Omental fat pad (tissue), 4 donors: ENCODE results near the gene TUBE1. TPM values are rescaled to one million over a fixed set of nuclear protein-coding genes. Genes with fewer than 3 reads are reported as not detected.
"Not testable (repeated sequence)": the region's sequence is repeated elsewhere in the genome, so short reads cannot be mapped to it uniquely, and the experiment has no call there.

Experiments used
- ATAC-seq: fragments of 150-250 bp; one replicate; pipeline ENCODE4 v1.9.1; 2016; ENCODE audit warnings: mild to moderate bottlenecking, moderate library complexity; ENCODE audit not compliant: low FRiP score
- DNase-seq: peaks from one replicate; pipeline ENCODE4 v3.0.0-alpha.2; 2019; ENCODE audit warnings: low spot score
- CTCF ChIP-seq, 3 donors: fragments of 450-650 bp; IDR thresholded peaks; one replicate each; pipeline ENCODE4 v1.5.1; 2016 to 2017; ENCODE audit warnings: antibody characterized with exemption in 3 of 3, mild to moderate bottlenecking in 3 of 3, moderate library complexity in 2 of 3
- total RNA-seq, 4 donors: library from RNA; depleted of rRNA; stranded (reverse); fragments of >200 nt; gene quantifications; one replicate each; pipeline ENCODE4 v1.1.0, GENCODE V29; 2016

Gene TUBE1
- total RNA-seq, 4 donors from 2014 or later: 21.0 to 68.7 (median 31.6) TPM

GRCh38 chr6:112116221-112116620 is 28.9 kb upstream of the TUBE1 start:
- TF ChIP-seq CTCF (IDR thresholded peaks at IDR 0.05): no peak
- ATAC-seq (no peak), DNase-seq (no peak)

- DNase-seq (no peak), ATAC-seq (no peak)
- no peak for TF ChIP-seq CTCF (IDR thresholded peaks at IDR 0.05)
Observed at GRCh38 chr6:112114577-112115223, 27.4 kb upstream of the TUBE1 start.

GRCh38 chr6:112113918-112114317 is 26.6 kb upstream of the TUBE1 start:
- no peak for TF ChIP-seq CTCF (IDR thresholded peaks at IDR 0.05)
- DNase-seq: no peak
- ATAC-seq: no peak

GRCh38 chr6:112113431-112113830 is 26.1 kb upstream of the TUBE1 start:
- TF ChIP-seq CTCF (IDR thresholded peaks at IDR 0.05): no peak
- DNase-seq (no peak), ATAC-seq (no peak)

GRCh38 chr6:112109262-112109661 is 22.0 kb upstream of the TUBE1 start:
- no peak for ATAC-seq
- DNase-seq: no peak
- no peak for TF ChIP-seq CTCF (IDR thresholded peaks at IDR 0.05)

- no peak for TF ChIP-seq CTCF (IDR thresholded peaks at IDR 0.05)
- DNase-seq (no peak), ATAC-seq (no peak)
Observed at GRCh38 chr6:112106562-112106961, 19.3 kb upstream of the TUBE1 start.

GRCh38 chr6:112106026-112106425 is 18.7 kb upstream of the TUBE1 start:
- not testable (repeated sequence) for DNase-seq, ATAC-seq
